GM10248 (cell line): ENCODE results near the gene GRPR.

ENCODE experiments used
- CTCF ChIA-PET: fragments of 300-600 bp; sonication (Branson Sonifier 250); formaldehyde crosslinking; extraction: SDS; loops from one replicate; lab custom pipeline; 2021; ENCODE audit warnings: antibody characterized with exemption; lab: Yijun Ruan, JAX
- POLR2A ChIA-PET: fragments of 350-650 bp; sonication (Branson Sonifier 250); formaldehyde crosslinking; extraction: SDS; loops from one replicate; lab custom pipeline; 2020; ENCODE audit warnings: antibody characterized with exemption; lab: Yijun Ruan, JAX
- DNase-seq: peaks from one replicate; pipeline ENCODE4 v3.0.0; 2012; ENCODE audit errors: extremely low spot score
- CTCF ChIP-seq: IDR thresholded peaks from 2 replicates; pipeline ENCODE4 v1.5.1; 2012; ENCODE audit warnings: mild to moderate bottlenecking, low read depth; ENCODE audit errors: extremely low read depth, missing control alignments, control extremely low read depth

The GRPR gene

GRCh38 chrX:16199343-16199742 lies 76.0 kb downstream of the GRPR start:
- POLR2A ChIA-PET = no interaction called here
- CTCF ChIA-PET = no interaction called here
- DNase-seq = no peak
- TF ChIP-seq CTCF = no peak

- ChIA-PET CTCF (no interaction called here), POLR2A (no interaction called here)
Observed at GRCh38 chrX:16202943-16203342, 79.6 kb downstream of the GRPR start.

More at GRCh38 chrX:16202943-16203342, 79.6 kb downstream of the GRPR start:
- TF ChIP-seq CTCF = no peak
- no peak for DNase-seq
